GM12878 (cell line): ENCODE results near the gene ATXN1. TPM values are rescaled to one million over a fixed set of nuclear protein-coding genes. Genes with fewer than 3 reads are reported as not detected.

Source experiments
- CBX5 ChIP-seq: sonication (generic); IDR thresholded peaks from 2 replicates; pipeline ENCODE4 v1.6.1; 2016; ENCODE audit warnings: low read depth, moderate library complexity, mild to moderate bottlenecking, inconsistent platforms
- EED ChIP-seq: sonication (generic); IDR thresholded peaks from 2 replicates; pipeline ENCODE4 v1.6.1; 2016; ENCODE audit warnings: antibody characterized with exemption, low read depth
- FOXM1 ChIP-seq: IDR thresholded peaks from 2 replicates; pipeline ENCODE4 v1.6.1; 2012; ENCODE audit warnings: low read depth, mild to moderate bottlenecking, inconsistent platforms, low read length, moderate library complexity
- HSF1 ChIP-seq: fragments of 150-350 bp; IDR thresholded peaks from 2 replicates; pipeline ENCODE4 v1.6.1; 2014; ENCODE audit warnings: mild to moderate bottlenecking, low read depth, low read length
- LARP7 ChIP-seq: fragments of 450-650 bp; IDR thresholded peaks from 2 replicates; pipeline ENCODE4 v1.6.1; 2017; ENCODE audit warnings: mild to moderate bottlenecking
- MTA3 ChIP-seq: IDR thresholded peaks from 2 replicates; pipeline ENCODE4 v1.6.1; 2012; ENCODE audit warnings: low read length, inconsistent platforms, borderline replicate concordance
- NRF1 ChIP-seq: conservative IDR thresholded peaks from 2 replicates; pipeline ENCODE4 v1.6.1; 2011; ENCODE audit warnings: mild to moderate bottlenecking, low read depth, low read length, improper control_type of control experiment
- PAX5 ChIP-seq: IDR thresholded peaks from 2 replicates; pipeline ENCODE4 v1.6.1; 2011; ENCODE audit warnings: low read depth, low read length, borderline replicate concordance
- RFX5 ChIP-seq: IDR thresholded peaks from 2 replicates; pipeline ENCODE4 v1.6.1; 2011; ENCODE audit warnings: low read depth, low read length, improper control_type of control experiment
- SMARCA5 ChIP-seq: fragments of 450-650 bp; IDR thresholded peaks from 2 replicates; pipeline ENCODE4 v1.6.1; 2017; ENCODE audit warnings: mild to moderate bottlenecking
- USF2 ChIP-seq: IDR thresholded peaks from 2 replicates; pipeline ENCODE4 v1.6.1; 2011; ENCODE audit warnings: low read depth, low read length, improper control_type of control experiment, borderline replicate concordance
- polyA plus RNA-seq, 11 experiments: library from polyadenylated mRNA; depleted of rRNA in 4 of 11; unstranded in 6 of 11; stranded (reverse) in 5 of 11; fragments of >200 nt; fragmentation: Nextera tagmentation in 4 of 11; fragmentation: Illumina TruSeq in 1 of 11; extraction: Ambion mirVana in 4 of 11; extraction: Trizol in 1 of 11; gene quantifications; 1 replicate in 1 of 11; 2 replicates in 10 of 11; pipeline versions ENCODE4 v1.2.1 to v1.2.3, GENCODE V29; 2011 to 2016; ENCODE audit warnings: inconsistent platforms in 2 of 11, missing spikeins in 2 of 11, low read depth in 1 of 11
- total RNA-seq, 4 experiments: library from RNA; depleted of rRNA in 3 of 4; stranded (reverse); fragments of >200 nt in 3 of 4; fragmentation: Illumina TruSeq in 1 of 4; extraction: Trizol in 1 of 4; gene quantifications; 2 replicates each; pipeline versions ENCODE4 v1.2.1 to v1.2.3, GENCODE V29; 2013 to 2021

Gene ATXN1
- total and polyA plus RNA-seq, 10 of the 15 experiments (the other 5 are each of a cell fraction or from before 2014, with no cell fraction given) = 12.2 to 51.2 (median 20.5) TPM

GRCh38 chr6:16585805-16586204 is 175.5 kb downstream of the ATXN1 start (continued):
- TF ChIP-seq HSF1 = no peak
- no peak for TF ChIP-seq PAX5
- TF ChIP-seq RFX5 = no peak
- TF ChIP-seq MTA3 = no peak
- TF ChIP-seq LARP7 = no peak
- TF ChIP-seq USF2 = no peak
- no peak for TF ChIP-seq EED
- no peak for TF ChIP-seq FOXM1
- TF ChIP-seq NRF1 = no peak
- TF ChIP-seq CBX5 = no peak
- TF ChIP-seq SMARCA5 = no peak
- TF ChIP-seq, all 136 proteins: peak for 0
